Measurements from ENCODE around the gene UNC13B.

DNA sequence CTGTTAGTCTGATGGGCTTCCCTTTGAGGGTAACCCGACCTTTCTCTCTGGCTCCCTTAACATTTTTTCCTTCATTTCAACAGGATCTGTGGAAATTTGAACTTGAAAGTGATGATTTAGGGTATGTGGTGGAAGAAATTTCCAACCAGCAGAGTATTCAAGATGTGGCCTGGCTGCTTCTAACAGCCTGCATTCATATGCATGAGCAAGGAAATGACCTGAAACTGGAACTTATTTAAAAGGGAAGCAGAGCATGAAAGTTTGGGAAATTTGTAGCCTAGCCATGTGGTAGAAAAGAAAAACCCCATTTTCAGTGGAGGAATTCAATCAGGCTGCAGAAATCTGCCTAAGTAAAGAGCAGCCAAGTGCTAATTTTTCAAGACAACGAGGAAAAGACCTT is 41.7 kb downstream of the UNC13B start:
- no peak for TF ChIP-seq EZH2 (IDR thresholded peaks at IDR 0.05; ENCODE audit: insufficient read depth, low read length)
- TF ChIP-seq, protein P1, sequence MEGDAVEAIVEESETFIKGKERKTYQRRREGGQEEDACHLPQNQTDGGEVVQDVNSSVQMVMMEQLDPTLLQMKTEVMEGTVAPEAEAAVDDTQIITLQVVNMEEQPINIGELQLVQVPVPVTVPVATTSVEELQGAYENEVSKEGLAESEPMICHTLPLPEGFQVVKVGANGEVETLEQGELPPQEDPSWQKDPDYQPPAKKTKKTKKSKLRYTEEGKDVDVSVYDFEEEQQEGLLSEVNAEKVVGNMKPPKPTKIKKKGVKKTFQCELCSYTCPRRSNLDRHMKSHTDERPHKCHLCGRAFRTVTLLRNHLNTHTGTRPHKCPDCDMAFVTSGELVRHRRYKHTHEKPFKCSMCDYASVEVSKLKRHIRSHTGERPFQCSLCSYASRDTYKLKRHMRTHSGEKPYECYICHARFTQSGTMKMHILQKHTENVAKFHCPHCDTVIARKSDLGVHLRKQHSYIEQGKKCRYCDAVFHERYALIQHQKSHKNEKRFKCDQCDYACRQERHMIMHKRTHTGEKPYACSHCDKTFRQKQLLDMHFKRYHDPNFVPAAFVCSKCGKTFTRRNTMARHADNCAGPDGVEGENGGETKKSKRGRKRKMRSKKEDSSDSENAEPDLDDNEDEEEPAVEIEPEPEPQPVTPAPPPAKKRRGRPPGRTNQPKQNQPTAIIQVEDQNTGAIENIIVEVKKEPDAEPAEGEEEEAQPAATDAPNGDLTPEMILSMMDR (IDR thresholded peaks at IDR 0.05; ENCODE audit: insufficient read depth, low read depth, low read length), result no peak

All from astrocyte (in vitro differentiated cells and primary cell).